Measurements from ENCODE around the gene HUS1.
"Not testable (repeated sequence)": the region's sequence is repeated elsewhere in the genome, so short reads cannot be mapped to it uniquely, and the experiment has no call there.

Gene HUS1

GRCh38 chr7:47916514-47916913 is 62.9 kb downstream of the HUS1 start:
- not testable (repeated sequence) for FAIRE-seq

- peak; percentile 46 for FAIRE-seq
These were observed 63.8 kb downstream of the HUS1 start for GRCh38 chr7:47915616-47915976.

GRCh38 chr7:47914717-47915615 is 64.4 kb downstream of the HUS1 start:
- no peak for FAIRE-seq

Data from A204.1 (cell line).